ENCODE results near the gene DDX39B.

DDX39B gene

GRCh38 chr6:31485055-31485454 lies 56.7 kb downstream of the DDX39B start:
- Mint-ChIP-seq H3K9me3 (no peaks in the 10 kb centered on the region), H3K27me3 (no peaks in the 10 kb centered on the region), H3K36me3 (ENCODE audit: low read depth) (no peaks in the 10 kb centered on the region), H3K4me1 (ENCODE audit: low read depth) (peaks cover 2% of the 10 kb centered on the region), H3K4me3 (no peak overlapping the region), H3K27ac (no peak overlapping the region)
- intact Hi-C loops (cut with micrococcal nuclease): no loop called here

- H3K4me1 Mint-ChIP-seq (ENCODE audit: low read depth): no peaks in the 10 kb centered on the region
- H3K9me3 Mint-ChIP-seq: no peaks in the 10 kb centered on the region
- H3K27ac Mint-ChIP-seq: no peak overlapping the region
- H3K27me3 Mint-ChIP-seq: no peaks in the 10 kb centered on the region
- intact Hi-C loops (cut with micrococcal nuclease): no loop called here
- no peak overlapping the region for H3K4me3 Mint-ChIP-seq
- H3K36me3 Mint-ChIP-seq (ENCODE audit: low read depth): no peaks in the 10 kb centered on the region
These were observed 58.4 kb downstream of the DDX39B start for GRCh38 chr6:31483392-31483791.

- intact Hi-C loops (cut with micrococcal nuclease): no loop called here
- peaks cover 12% of the 10 kb centered on the region for H3K36me3 Mint-ChIP-seq (ENCODE audit: low read depth)
These were observed 61.2 kb downstream of the DDX39B start for GRCh38 chr6:31480574-31480973.

More at GRCh38 chr6:31480574-31480973, 61.2 kb downstream of the DDX39B start:
- Mint-ChIP-seq H3K4me1 (ENCODE audit: low read depth) (peaks cover 10% of the 10 kb centered on the region), H3K4me3 (no peak overlapping the region), H3K9me3 (no peaks in the 10 kb centered on the region), H3K27me3 (no peaks in the 10 kb centered on the region), H3K27ac (no peak overlapping the region)

All from dendritic cell treated with granulocyte-macrophage colony-stimulating factor and Interleukin-4, amounts not matched to agents 40 ng/mL and 50 ng/mL, for 4 days (primary cell).